ENCODE results near the gene SLCO3A1. TPM values are rescaled to one million over a fixed set of nuclear protein-coding genes. Genes with fewer than 3 reads are reported as not detected.

Gene SLCO3A1
- total RNA-seq, 2 experiments from 2014 or later: 4.2 to 4.8 TPM

DNA sequence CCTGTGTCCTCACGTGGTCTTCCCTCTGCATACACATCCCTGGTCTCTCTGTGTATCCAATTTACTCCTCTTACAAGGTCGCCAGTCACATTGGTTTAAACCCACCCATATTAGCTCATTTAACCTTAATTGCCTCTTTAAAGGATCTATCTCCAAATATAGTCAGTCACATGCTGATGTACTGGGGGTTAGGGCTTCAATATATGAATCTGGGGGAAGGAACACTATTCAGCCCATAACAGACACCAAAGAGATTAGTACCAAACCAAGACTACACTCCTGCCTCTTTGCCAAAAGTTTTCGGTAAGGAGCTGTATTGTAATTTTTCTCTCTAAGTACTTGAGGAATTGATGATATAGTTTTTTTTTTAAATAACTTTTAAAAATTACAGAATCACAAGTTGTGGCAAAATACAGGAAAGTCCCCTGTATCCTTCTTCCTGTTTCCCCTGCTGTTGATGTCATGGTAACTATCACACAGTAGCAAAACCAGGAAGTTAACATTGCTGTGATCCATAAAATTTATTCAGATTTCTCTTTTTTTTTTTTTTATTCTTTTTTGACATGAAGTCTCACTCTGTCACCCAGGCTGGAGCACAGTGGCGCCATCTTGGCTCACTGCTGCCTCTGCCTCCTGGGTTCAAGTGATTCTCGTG is 67.8 kb downstream of the SLCO3A1 start:
- ChIA-PET POLR2A (no interaction called here), CTCF (interaction anchor here (1.3 to 1.4 kb wide), 3 partner anchors 72 to 618 kb away, joined by 3 to 4 read pairs (median 3); no protein-coding TSS in a partner anchor)
- intact Hi-C loops (cut with micrococcal nuclease): no loop called here
- H3K9me3 Mint-ChIP-seq: no peaks in the 10 kb centered on the region
- TF ChIP-seq CTCF (IDR thresholded peaks at IDR 0.05): no peak
- H3K4me3 Mint-ChIP-seq: no peak overlapping the region
- DNase-seq: no peak
- no peaks in the 10 kb centered on the region for H3K36me3 Mint-ChIP-seq (ENCODE audit: low read depth)
- H3K27ac Mint-ChIP-seq: peak overlapping the region; percentile 64
- ATAC-seq: peak; percentile 45
- H3K27me3 Mint-ChIP-seq: no peaks in the 10 kb centered on the region
- H3K4me1 Mint-ChIP-seq (ENCODE audit: low read depth): peaks cover 11% of the 10 kb centered on the region

DNA sequence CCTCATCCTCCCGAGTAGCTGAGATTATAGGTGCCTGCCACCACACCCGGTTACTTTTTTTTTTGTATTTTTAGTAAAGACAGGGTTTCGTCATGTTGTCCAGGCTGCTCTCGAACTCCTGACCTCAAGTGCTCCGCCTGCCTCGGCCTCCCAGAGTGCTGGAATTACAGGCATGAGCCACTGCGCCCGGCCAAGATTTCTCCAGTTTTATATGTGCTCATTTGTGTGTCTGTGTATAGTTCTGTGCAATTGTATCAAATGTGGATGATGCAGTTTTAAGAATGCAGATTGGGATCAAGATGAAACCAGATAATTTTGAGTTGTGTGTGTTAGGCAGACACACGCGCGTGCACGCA is 68.3 kb downstream of the SLCO3A1 start:
- POLR2A ChIA-PET: no interaction called here
- no peaks in the 10 kb centered on the region for H3K36me3 Mint-ChIP-seq (ENCODE audit: low read depth)
- no peaks in the 10 kb centered on the region for H3K27me3 Mint-ChIP-seq
- H3K4me3 Mint-ChIP-seq: no peak overlapping the region
- intact Hi-C loops (cut with micrococcal nuclease): no loop called here
- ATAC-seq (no peak), DNase-seq (no peak)
- TF ChIP-seq CTCF (IDR thresholded peaks at IDR 0.05): no peak
- no peak overlapping the region for H3K27ac Mint-ChIP-seq
- CTCF ChIA-PET: no interaction called here
- H3K4me1 Mint-ChIP-seq (ENCODE audit: low read depth): peaks cover 11% of the 10 kb centered on the region
- no peaks in the 10 kb centered on the region for H3K9me3 Mint-ChIP-seq

DNA sequence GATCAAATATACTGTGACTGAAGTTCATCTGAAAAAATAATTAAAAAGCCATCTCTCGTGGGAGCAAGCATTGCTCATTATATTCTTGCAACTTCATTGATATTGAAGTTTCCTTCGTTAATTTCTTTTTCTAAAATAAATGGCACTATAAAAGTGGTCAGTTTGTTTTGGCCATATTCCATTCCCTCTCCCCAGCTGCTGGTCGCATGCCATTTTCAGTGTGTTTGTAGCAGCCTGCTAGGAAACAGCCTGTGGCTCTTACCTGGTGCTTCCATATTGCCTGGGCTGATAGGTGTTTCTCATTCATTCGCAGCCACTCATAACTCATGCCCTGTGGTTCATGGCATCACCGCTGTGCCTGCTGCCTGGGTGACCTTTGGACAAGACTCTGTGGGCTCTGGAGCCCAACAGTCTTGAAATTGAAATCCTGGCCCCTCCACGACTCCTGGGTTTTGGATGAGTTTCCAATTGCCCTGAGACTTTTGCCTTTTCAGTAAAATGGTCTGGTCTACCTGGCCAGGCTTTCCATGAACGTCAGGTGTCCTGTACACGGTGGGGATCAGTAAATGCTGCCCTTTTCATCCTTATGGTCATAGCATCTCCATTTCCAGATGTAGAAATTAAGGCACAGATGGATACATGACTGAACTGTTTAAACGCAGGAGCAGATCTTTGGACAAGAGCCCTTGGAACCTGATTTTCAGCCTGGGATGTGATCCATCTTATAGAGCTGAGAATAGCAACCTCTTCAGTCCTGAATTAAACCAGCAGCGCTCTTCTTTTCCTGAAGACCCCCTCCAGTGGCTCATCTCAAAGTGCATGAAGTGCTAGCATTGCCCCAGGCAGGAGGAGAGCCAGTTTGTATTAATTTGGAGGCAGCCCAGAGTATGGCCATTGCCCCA is 69.4 kb downstream of the SLCO3A1 start:
- intact Hi-C loops (cut with micrococcal nuclease): no loop called here
- no peaks in the 10 kb centered on the region for H3K9me3 Mint-ChIP-seq
- POLR2A ChIA-PET: no interaction called here
- H3K36me3 Mint-ChIP-seq (ENCODE audit: low read depth): no peaks in the 10 kb centered on the region
- H3K27me3 Mint-ChIP-seq: no peaks in the 10 kb centered on the region
- no peak overlapping the region for H3K27ac Mint-ChIP-seq
- ATAC-seq (no peak), DNase-seq (no peak)
- CTCF ChIA-PET: no interaction called here
- no peak for TF ChIP-seq CTCF (IDR thresholded peaks at IDR 0.05)
- H3K4me3 Mint-ChIP-seq: no peak overlapping the region
- peaks cover 11% of the 10 kb centered on the region for H3K4me1 Mint-ChIP-seq (ENCODE audit: low read depth)

DNA sequence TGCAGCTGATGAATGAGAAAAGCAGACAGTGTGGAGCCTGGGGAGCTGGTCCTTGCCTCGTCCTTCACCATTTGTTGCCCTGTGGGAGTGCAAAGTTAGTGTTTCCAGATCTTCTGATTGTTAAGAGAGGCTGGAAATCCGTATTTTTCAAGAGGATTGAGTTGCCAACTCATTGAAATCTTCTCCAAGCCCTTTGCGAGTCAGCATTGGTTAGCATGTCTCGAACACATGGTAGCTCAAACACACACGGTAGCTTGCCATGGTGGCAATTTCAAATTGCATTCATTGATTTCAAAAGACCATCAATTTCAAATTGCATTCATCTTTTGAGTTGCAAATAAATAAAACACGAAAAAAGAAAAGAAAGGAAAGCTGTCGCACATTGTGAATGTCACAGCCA is 70.7 kb downstream of the SLCO3A1 start:
- ATAC-seq (no peak), DNase-seq (no peak)
- no peak for TF ChIP-seq CTCF (IDR thresholded peaks at IDR 0.05)
- intact Hi-C loops (cut with micrococcal nuclease): no loop called here
- Mint-ChIP-seq H3K4me3 (no peak overlapping the region), H3K4me1 (ENCODE audit: low read depth) (peaks cover 11% of the 10 kb centered on the region), H3K27ac (no peak overlapping the region), H3K27me3 (no peaks in the 10 kb centered on the region), H3K36me3 (ENCODE audit: low read depth) (no peaks in the 10 kb centered on the region), H3K9me3 (no peaks in the 10 kb centered on the region)
- POLR2A ChIA-PET: no interaction called here
- CTCF ChIA-PET: no interaction called here

- intact Hi-C loops (cut with micrococcal nuclease): no loop called here
- ChIA-PET CTCF (no interaction called here), POLR2A (no interaction called here)
- H3K27ac Mint-ChIP-seq: no peak overlapping the region
- ATAC-seq (no peak), DNase-seq (no peak)
- H3K36me3 Mint-ChIP-seq (ENCODE audit: low read depth): no peaks in the 10 kb centered on the region
- no peaks in the 10 kb centered on the region for H3K27me3 Mint-ChIP-seq
- H3K4me1 Mint-ChIP-seq (ENCODE audit: low read depth): peaks cover 11% of the 10 kb centered on the region
- no peak overlapping the region for H3K4me3 Mint-ChIP-seq
- no peak for TF ChIP-seq CTCF (IDR thresholded peaks at IDR 0.05)
- H3K9me3 Mint-ChIP-seq: no peaks in the 10 kb centered on the region
Observed at GRCh38 chr15:91924837-91925495, 71.5 kb downstream of the SLCO3A1 start.

All from activated CD8-positive, alpha-beta T cell treated with anti-CD3 and anti-CD28 coated beads for 36 hours (primary cell).